Measurements from ENCODE around the gene TOLLIP.

- TF ChIP-seq POLR2A (IDR thresholded peaks at IDR 0.05; ENCODE audit: low read depth, low read length) = no peak
- TF ChIP-seq SPI1 (IDR thresholded peaks at IDR 0.05; ENCODE audit: low read depth, low read length) = no peak
- no peak for TF ChIP-seq TAF1 (IDR thresholded peaks at IDR 0.05; ENCODE audit: low read depth, low read length)
- TF ChIP-seq POLR2AphosphoS5 (IDR thresholded peaks at IDR 0.05; ENCODE audit: low read depth, low read length) = no peak
- no peak for TF ChIP-seq PAX5 (IDR thresholded peaks at IDR 0.05; ENCODE audit: insufficient read depth, low read length, severe bottlenecking)
Observed at GRCh38 chr11:1295086-1295485, 14.3 kb downstream of the TOLLIP start.

All from GM12891 (cell line).